Measurements from ENCODE around the gene RBM15B.

Gene RBM15B

DNA sequence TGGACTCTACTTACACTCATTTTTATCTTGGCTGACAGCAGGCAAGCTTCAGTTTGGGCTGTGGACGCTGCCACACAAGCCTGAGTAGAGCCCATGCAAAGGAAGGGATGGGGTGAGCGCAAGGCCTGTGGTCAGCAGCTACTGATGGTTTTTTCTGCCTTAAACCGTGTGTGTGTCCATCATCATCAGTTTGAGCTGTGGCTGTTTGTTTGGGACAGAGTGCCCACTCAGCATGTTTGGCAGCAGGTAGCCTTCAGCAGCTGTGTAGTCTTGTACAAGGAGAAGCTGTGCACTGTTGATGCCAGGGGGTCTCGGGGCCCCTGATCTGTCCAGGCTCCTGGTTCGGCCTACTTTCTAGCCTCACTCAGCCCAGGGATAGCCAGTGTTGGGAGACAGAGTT lies 3.5 kb downstream of the RBM15B start:
- TF ChIP-seq, protein P1, sequence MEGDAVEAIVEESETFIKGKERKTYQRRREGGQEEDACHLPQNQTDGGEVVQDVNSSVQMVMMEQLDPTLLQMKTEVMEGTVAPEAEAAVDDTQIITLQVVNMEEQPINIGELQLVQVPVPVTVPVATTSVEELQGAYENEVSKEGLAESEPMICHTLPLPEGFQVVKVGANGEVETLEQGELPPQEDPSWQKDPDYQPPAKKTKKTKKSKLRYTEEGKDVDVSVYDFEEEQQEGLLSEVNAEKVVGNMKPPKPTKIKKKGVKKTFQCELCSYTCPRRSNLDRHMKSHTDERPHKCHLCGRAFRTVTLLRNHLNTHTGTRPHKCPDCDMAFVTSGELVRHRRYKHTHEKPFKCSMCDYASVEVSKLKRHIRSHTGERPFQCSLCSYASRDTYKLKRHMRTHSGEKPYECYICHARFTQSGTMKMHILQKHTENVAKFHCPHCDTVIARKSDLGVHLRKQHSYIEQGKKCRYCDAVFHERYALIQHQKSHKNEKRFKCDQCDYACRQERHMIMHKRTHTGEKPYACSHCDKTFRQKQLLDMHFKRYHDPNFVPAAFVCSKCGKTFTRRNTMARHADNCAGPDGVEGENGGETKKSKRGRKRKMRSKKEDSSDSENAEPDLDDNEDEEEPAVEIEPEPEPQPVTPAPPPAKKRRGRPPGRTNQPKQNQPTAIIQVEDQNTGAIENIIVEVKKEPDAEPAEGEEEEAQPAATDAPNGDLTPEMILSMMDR (IDR thresholded peaks at IDR 0.05; ENCODE audit: low read depth, low read length) = no peak
- H3K4me3 ChIP-seq (ENCODE audit: low read depth, low read length) = no peak overlapping the region

DNA sequence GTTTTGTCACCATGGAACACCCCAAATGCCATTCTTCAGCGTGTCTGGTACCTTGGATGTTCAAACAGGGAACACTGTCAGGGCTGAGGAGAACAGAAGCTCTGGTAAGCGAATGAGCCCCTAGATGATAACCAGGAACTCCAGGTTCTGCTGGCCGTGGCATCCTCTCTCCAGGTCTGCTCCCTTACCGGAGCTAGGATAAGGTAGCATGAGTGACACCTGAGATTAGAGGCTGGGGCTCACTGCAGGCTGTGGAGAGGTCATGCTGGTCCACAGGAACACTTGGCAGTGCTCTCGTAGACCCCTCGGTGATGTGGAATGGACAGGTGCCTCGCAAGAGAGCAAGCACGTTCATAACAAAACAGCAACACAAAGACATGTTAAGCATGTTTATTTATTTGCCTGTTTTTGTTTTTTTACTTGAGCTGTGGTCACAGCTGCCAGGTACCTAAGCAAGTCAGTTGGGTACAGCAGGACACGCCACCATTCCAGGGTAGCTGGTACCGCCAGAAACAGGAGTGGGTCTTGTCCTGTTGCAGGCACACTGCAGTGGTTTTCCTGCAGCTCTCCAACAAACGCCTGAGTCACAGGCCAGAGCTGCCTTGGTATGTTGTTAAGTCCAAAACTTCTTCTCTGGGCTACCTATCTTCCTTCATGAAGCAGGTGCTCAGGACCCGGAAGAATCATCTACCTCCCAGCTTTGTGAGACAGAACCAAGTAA lies 4.6 kb downstream of the RBM15B start:
- TF ChIP-seq, protein P1 (IDR thresholded peaks at IDR 0.05; ENCODE audit: low read depth, low read length) = no peak
- no peak overlapping the region for H3K4me3 ChIP-seq (ENCODE audit: low read depth, low read length)

DNA sequence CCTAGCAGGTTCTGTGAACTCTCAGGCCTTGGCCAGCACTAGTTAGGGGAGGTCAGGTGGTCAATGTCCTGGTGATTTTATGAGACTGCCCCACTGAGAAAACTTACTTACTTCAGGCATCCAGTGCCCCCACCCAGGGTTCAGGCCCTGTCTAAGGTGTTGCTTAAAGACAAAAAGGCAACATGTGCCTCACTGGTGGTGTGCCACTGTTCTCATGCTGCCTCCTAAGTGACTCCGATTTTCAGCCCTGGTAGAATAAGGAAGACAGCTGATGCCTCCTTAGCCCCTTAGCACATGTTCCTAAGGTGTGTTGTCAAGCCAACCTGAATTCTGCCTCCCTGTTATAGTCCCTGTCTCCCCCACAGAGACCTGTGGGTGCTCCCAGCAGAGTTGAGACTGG lies 5.3 kb downstream of the RBM15B start:
- TF ChIP-seq, protein P1 (IDR thresholded peaks at IDR 0.05; ENCODE audit: low read depth, low read length) = no peak

DNA sequence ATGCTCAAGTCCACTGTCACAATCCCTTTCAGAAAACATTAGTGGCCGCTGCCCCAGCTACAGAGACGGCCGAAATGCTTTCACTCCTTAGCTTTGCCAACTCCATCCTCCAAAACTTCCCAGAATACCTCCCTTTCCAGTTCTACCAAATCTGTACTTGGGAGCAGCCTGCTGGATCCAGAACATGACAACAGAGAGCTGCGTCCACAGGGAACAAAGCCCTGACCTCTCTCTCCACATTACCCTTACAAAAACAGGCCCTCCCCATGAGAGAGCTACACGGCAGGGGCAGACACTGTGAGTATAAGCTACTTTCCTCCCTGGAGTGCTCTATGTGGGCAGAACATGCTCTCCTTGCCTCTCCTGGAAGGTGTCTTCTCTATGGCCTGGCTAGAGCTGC lies 6.3 kb downstream of the RBM15B start:
- H3K4me3 ChIP-seq (ENCODE audit: low read depth, low read length) = no peak overlapping the region
- TF ChIP-seq, protein P1 (IDR thresholded peaks at IDR 0.05; ENCODE audit: low read depth, low read length) = no peak

More for the DNA sequence above, 5.3 kb downstream of the RBM15B start:
- H3K4me3 ChIP-seq (ENCODE audit: low read depth, low read length) = no peak overlapping the region

DNA sequence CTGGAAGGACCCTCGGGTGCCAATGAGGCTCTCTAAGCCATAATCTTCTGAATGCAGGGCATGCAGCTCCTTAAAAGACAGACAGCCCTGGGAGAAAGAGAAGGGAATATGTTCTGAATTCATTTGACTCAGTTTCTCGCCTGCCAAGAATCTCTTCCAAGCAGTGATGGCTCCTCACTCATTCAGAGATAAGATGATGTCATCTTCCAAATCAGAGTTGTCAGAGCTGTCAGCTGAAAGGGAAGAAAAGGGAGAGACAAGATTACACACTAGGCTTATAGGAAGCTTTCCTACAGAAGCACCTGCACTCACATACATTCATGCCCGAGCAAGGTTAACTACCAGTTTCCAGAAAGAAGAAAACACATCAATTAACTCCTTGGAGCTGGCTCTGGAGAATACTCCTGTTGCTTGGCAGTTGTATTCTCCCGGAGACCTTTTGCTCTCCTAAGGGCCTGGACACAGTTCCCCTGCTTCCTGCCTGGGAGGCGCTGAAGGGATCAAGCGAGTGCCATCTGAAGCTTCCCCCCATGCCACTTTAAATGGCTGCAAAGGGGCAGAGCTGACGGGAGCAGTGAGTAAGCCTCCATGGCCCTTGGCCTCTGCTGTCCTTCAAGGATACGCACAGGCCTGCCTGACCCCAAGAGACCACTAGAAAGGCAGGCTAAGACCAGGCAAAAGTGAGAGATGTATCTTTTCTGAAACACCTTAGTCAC lies 7.7 kb downstream of the RBM15B start:
- TF ChIP-seq, protein P1 (IDR thresholded peaks at IDR 0.05; ENCODE audit: low read depth, low read length) = no peak
- no peak overlapping the region for H3K4me3 ChIP-seq (ENCODE audit: low read depth, low read length)

DNA sequence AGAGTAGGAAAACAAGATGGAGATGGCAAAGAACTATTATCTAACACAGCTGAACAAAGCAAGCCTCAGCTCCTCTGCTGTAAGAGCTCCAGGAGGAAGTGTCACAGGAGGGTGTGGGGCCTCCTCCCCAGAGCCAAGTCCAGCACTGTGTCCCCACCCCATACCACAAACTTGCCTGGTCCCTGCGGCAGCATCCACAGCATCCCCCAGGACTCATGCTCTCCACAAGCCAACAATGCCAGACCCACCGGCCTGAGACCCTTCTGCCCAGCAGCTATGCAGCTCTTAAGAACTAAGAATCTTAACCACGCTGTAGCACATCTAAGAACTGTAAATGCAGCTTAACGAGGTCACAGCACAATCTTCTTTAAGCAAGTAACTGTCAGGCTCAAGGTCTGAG lies 9.1 kb downstream of the RBM15B start:
- TF ChIP-seq, protein P1 (IDR thresholded peaks at IDR 0.05; ENCODE audit: low read depth, low read length) = no peak
- H3K4me3 ChIP-seq (ENCODE audit: low read depth, low read length) = no peak overlapping the region

DNA sequence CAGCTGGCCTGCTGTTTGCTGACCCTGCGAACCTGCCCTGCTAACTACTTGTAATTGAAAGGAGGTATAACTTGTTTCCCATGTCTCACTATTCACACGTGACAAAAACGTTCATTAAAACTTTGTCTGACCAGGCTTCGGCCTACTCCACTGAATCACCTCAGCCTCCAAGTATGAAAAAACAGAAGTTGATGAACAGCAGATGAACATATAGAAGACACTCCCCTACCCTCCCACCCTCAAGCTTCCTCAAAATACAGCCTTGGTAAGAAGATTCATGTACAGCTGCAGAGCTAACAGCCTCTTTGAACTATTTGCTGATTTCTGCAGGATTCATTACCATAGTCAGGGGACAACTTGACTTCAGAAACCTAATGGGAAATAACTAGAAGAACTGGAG lies 10.7 kb downstream of the RBM15B start:
- TF ChIP-seq, protein P1 (IDR thresholded peaks at IDR 0.05; ENCODE audit: low read depth, low read length) = no peak
- no peak overlapping the region for H3K4me3 ChIP-seq (ENCODE audit: low read depth, low read length)

All from WI38 (cell line).